ENCODE measurements around the gene PTGR3.

Gene PTGR3

GRCh38 chr18:75209129-75209950 is at the start of gene PTGR3:
Gene PTGR3 (minus strand): TSS chr18:75209139. CDS start chr18:75209058, 81 bp downstream.
- DNase-seq (ENCODE audit: low read depth in 2 of 2): peak; percentile 41 to 64

- DNase-seq (ENCODE audit: low read depth in 2 of 2): no peak
Observed at GRCh38 chr18:75257605-75258004, 48.7 kb upstream of the PTGR3 start.

GRCh38 chr18:75256376-75256775 is 47.4 kb upstream of the PTGR3 start:
- DNase-seq (ENCODE audit: low read depth in 2 of 2): no peak

- DNase-seq (ENCODE audit: low read depth in 2 of 2): no peak
Observed at GRCh38 chr18:75255094-75255493, 46.2 kb upstream of the PTGR3 start.

- DNase-seq (ENCODE audit: low read depth in 2 of 2): no peak
Observed at GRCh38 chr18:75253784-75254183, 44.8 kb upstream of the PTGR3 start.

- no peak for DNase-seq (ENCODE audit: low read depth in 2 of 2)
Observed at GRCh38 chr18:75253043-75253442, 44.1 kb upstream of the PTGR3 start.

- DNase-seq (ENCODE audit: low read depth in 2 of 2): no peak
Observed at GRCh38 chr18:75252136-75252535, 43.2 kb upstream of the PTGR3 start.

- no peak for DNase-seq (ENCODE audit: low read depth in 2 of 2)
Observed at GRCh38 chr18:75251466-75251865, 42.5 kb upstream of the PTGR3 start.

GRCh38 chr18:75250471-75250821 is 41.5 kb upstream of the PTGR3 start:
- DNase-seq (ENCODE audit: low read depth in 2 of 2): no peak

- no peak for DNase-seq (ENCODE audit: low read depth in 2 of 2)
Observed at GRCh38 chr18:75249672-75250470, 40.9 kb upstream of the PTGR3 start.

GRCh38 chr18:75249175-75249518 is 40.2 kb upstream of the PTGR3 start:
- no peak for DNase-seq (ENCODE audit: low read depth in 2 of 2)

GRCh38 chr18:75248426-75249174 is 39.7 kb upstream of the PTGR3 start:
- DNase-seq (ENCODE audit: low read depth in 2 of 2): no peak

GRCh38 chr18:75247611-75248421 is 38.9 kb upstream of the PTGR3 start:
- DNase-seq (ENCODE audit: low read depth in 2 of 2): no peak

GRCh38 chr18:75246721-75247610 is 38.0 kb upstream of the PTGR3 start:
- DNase-seq (ENCODE audit: low read depth in 2 of 2): no peak

GRCh38 chr18:75244351-75245313 is 35.7 kb upstream of the PTGR3 start:
- no peak for DNase-seq (ENCODE audit: low read depth in 2 of 2)

GRCh38 chr18:75241705-75242104 is 32.8 kb upstream of the PTGR3 start:
- DNase-seq (ENCODE audit: low read depth in 2 of 2): no peak

- DNase-seq (ENCODE audit: low read depth in 2 of 2): no peak
Observed at GRCh38 chr18:75240433-75240832, 31.5 kb upstream of the PTGR3 start.

- DNase-seq (ENCODE audit: low read depth in 2 of 2): no peak
Observed at GRCh38 chr18:75238786-75239185, 29.8 kb upstream of the PTGR3 start.

GRCh38 chr18:75238100-75238499 is 29.2 kb upstream of the PTGR3 start:
- DNase-seq (ENCODE audit: low read depth in 2 of 2): no peak

All from stimulated activated CD4-positive, alpha-beta T cell treated with anti-CD3 and anti-CD28 coated beads, Interleukin-1b, Interleukin-23, amount 100 ng/mL, for 4 hours (primary cell).